Activated naive CD4-positive, alpha-beta T cell treated with anti-CD3 and anti-CD28 coated beads, Interleukin-2, amount 50 U/mL, for 24 hours (primary cell): Measurements from ENCODE around the gene NME9.

Experiments used
- H3K27ac Mint-ChIP-seq: one replicate; pipeline ENCODE4 v1.8.0; 2021; ENCODE audit warnings: mild to moderate bottlenecking, mixed read lengths
- H3K27me3 Mint-ChIP-seq: one replicate; pipeline ENCODE4 v1.8.0; 2021; ENCODE audit warnings: mixed read lengths
- H3K36me3 Mint-ChIP-seq: one replicate; pipeline ENCODE4 v1.8.0; 2021; ENCODE audit warnings: mixed read lengths
- H3K4me1 Mint-ChIP-seq: one replicate; pipeline ENCODE4 v1.8.0; 2021; ENCODE audit warnings: mixed read lengths
- H3K4me3 Mint-ChIP-seq: one replicate; pipeline ENCODE4 v1.8.0; 2021; ENCODE audit warnings: mild to moderate bottlenecking, mixed read lengths
- H3K9me3 Mint-ChIP-seq: one replicate; pipeline ENCODE4 v1.8.0; 2021; ENCODE audit warnings: mixed read lengths

Gene NME9

GRCh38 chr3:138351916-138352550, 22.4 kb upstream of the NME9 start:
- Mint-ChIP-seq H3K4me1 (peaks cover 8% of the 10 kb centered on the region), H3K36me3 (no peaks in the 10 kb centered on the region), H3K27me3 (peaks cover 9% of the 10 kb centered on the region), H3K27ac (no peak overlapping the region), H3K9me3 (no peaks in the 10 kb centered on the region), H3K4me3 (no peak overlapping the region)

DNA sequence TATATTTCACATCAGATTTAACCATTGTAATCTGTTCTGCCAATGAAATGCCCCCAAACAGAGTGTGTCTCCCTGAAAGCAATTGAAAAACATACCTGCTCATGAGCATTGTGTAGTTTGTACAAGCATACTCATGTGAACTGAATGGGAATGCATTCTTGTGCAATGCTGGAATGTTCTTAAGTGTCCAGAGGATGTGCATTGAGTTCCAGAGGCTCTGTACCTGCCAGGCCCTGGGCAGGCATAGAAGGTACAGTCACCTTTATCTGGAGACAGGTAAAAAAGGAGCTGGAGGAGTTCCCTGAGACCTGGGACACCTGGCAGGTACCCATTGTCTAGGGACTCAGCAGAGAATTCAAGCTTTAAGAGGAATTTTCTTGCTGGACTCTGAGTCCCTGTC, 21.5 kb upstream of the NME9 start:
- H3K27me3 Mint-ChIP-seq = peaks cover 13% of the 10 kb centered on the region
- no peaks in the 10 kb centered on the region for H3K36me3 Mint-ChIP-seq
- no peak overlapping the region for H3K27ac Mint-ChIP-seq
- no peak overlapping the region for H3K4me3 Mint-ChIP-seq
- H3K4me1 Mint-ChIP-seq = peaks cover 8% of the 10 kb centered on the region
- H3K9me3 Mint-ChIP-seq = no peaks in the 10 kb centered on the region

GRCh38 chr3:138349926-138350665, 20.4 kb upstream of the NME9 start:
- H3K4me1 Mint-ChIP-seq = peaks cover 8% of the 10 kb centered on the region
- H3K9me3 Mint-ChIP-seq = no peaks in the 10 kb centered on the region
- H3K27ac Mint-ChIP-seq = no peak overlapping the region
- H3K36me3 Mint-ChIP-seq = no peaks in the 10 kb centered on the region
- H3K27me3 Mint-ChIP-seq = peaks cover 13% of the 10 kb centered on the region
- no peak overlapping the region for H3K4me3 Mint-ChIP-seq

DNA sequence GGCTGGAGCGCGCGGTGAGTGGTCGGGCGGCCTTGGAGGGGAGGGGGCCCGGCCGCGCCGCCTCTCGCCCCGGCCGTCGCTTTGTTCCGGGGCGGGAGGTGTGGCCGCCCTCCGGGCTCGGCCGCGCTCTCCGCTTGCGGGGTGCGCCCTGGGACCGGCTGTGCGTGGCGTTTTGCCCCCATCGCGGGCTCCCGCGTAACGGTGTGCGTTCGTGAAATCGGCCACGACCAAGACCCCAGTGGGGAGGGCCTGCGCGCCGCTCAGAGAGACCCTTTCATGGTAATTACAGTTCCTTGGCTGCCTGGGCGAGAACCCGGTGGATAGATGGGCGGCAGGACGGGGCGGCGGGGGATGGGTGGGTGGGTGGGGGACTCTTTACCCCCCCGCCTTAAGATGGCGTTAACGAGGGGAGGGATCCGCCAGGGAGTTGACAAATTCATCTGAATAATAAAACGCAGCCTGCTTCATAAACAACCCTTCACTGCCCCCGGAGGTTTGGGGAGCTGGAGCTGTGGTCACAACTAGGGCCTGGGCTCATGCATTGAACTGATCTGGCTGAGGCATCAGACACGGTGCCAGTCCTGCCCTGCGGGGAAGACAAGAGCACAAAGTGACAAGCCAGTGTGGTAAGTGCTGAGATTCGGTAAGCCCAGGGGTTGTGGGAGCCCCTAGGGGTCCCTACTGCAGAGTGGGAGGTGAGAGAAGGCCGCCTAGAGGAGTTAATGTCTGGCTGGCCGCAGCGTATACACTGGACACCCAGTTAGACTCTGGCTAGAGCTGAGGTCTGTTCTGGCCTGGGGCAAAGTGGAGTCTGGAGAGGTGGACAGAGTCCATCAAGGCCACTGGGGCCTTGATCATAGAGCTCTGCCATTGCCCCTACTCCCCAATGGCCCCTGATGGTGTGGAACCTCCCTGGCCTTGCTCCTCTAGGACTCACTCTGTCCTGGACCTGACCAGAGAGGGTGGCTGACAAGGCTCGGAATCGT, 19.4 kb upstream of the NME9 start:
- Mint-ChIP-seq H3K9me3 (no peaks in the 10 kb centered on the region), H3K4me1 (peaks cover 8% of the 10 kb centered on the region), H3K27me3 (peaks cover 13% of the 10 kb centered on the region), H3K27ac (no peak overlapping the region), H3K36me3 (no peaks in the 10 kb centered on the region), H3K4me3 (peak overlapping the region; percentile 49)

DNA sequence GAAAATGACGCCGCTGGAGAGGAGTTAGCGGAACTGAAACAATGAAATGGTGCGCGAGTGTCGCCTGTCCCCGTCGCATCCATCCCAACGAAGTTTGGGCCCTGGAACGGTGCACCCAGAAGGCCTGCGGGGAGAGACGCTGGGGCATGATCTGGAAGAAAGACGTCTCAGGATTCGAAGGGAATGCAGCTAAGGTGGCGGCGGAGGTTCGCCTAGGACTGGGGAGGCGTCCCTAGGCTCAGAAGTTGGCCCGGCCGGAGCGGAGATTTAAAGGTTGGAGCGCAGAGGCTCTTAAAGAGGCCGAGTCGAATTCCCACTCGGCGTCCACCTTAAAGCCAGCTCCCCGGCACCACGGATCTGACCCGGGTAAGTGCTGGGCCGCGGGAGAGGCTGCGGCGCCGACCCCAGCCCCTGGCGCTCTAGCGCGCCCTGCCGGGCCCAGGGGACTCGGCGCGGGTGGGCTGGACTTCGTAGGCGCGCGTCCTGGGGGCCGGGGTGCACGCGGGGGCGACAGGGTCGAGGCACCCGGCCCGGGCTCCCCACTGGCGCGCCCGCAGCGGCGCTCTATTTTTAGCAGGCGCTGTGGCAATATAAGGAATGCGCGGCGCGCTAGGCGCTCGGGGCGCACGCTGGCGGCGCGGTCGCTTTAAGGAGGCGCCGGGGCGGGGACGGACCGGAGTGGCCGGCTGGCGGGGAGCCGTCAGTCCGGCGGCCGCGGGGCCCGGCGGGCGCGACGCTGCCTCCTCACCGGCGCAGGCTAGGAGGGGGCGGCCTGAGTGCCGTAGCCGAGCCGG, 18.5 kb upstream of the NME9 start, which contains the start of gene MRAS:
Gene MRAS, plus strand, starts transcription at position 620 of the 794 bp plus-strand sequence. CDS start 24,305 bp downstream, outside the sequence.
- H3K4me1 Mint-ChIP-seq = peaks cover 8% of the 10 kb centered on the region
- H3K27me3 Mint-ChIP-seq = peaks cover 13% of the 10 kb centered on the region
- H3K36me3 Mint-ChIP-seq = no peaks in the 10 kb centered on the region
- peak within 1 kb of the TSS; percentile 91 for H3K4me3 Mint-ChIP-seq
- no peaks in the 10 kb centered on the region for H3K9me3 Mint-ChIP-seq
- H3K27ac Mint-ChIP-seq = no peak within 1 kb of the TSS

GRCh38 chr3:138344754-138345153, 15.1 kb upstream of the NME9 start:
- Mint-ChIP-seq H3K9me3 (no peaks in the 10 kb centered on the region), H3K27me3 (peaks cover 13% of the 10 kb centered on the region), H3K4me1 (peaks cover 8% of the 10 kb centered on the region), H3K27ac (no peak overlapping the region), H3K36me3 (no peaks in the 10 kb centered on the region), H3K4me3 (no peak overlapping the region)

GRCh38 chr3:138340511-138340910, 10.9 kb upstream of the NME9 start:
- Mint-ChIP-seq H3K4me1 (no peaks in the 10 kb centered on the region), H3K27ac (no peak overlapping the region), H3K36me3 (no peaks in the 10 kb centered on the region), H3K27me3 (no peaks in the 10 kb centered on the region), H3K9me3 (no peaks in the 10 kb centered on the region), H3K4me3 (no peak overlapping the region)

GRCh38 chr3:138338811-138339210, 9.2 kb upstream of the NME9 start:
- H3K36me3 Mint-ChIP-seq = no peaks in the 10 kb centered on the region
- H3K27me3 Mint-ChIP-seq = no peaks in the 10 kb centered on the region
- no peaks in the 10 kb centered on the region for H3K4me1 Mint-ChIP-seq
- H3K27ac Mint-ChIP-seq = no peak overlapping the region
- no peaks in the 10 kb centered on the region for H3K9me3 Mint-ChIP-seq
- no peak overlapping the region for H3K4me3 Mint-ChIP-seq

- no peak overlapping the region for H3K27ac Mint-ChIP-seq
- H3K4me3 Mint-ChIP-seq = no peak overlapping the region
- H3K4me1 Mint-ChIP-seq = no peaks in the 10 kb centered on the region
- H3K36me3 Mint-ChIP-seq = no peaks in the 10 kb centered on the region
- no peaks in the 10 kb centered on the region for H3K27me3 Mint-ChIP-seq
- H3K9me3 Mint-ChIP-seq = no peaks in the 10 kb centered on the region
These were observed 8.6 kb upstream of the NME9 start for GRCh38 chr3:138338244-138338643.

- Mint-ChIP-seq H3K36me3 (no peaks in the 10 kb centered on the region), H3K4me1 (peaks cover 7% of the 10 kb centered on the region), H3K27me3 (no peaks in the 10 kb centered on the region), H3K27ac (no peak overlapping the region), H3K4me3 (no peak overlapping the region), H3K9me3 (no peaks in the 10 kb centered on the region)
These were observed 6.9 kb upstream of the NME9 start for GRCh38 chr3:138336454-138336999.

GRCh38 chr3:138334608-138335007, 5.0 kb upstream of the NME9 start:
- Mint-ChIP-seq H3K9me3 (no peaks in the 10 kb centered on the region), H3K4me3 (no peak overlapping the region), H3K27me3 (no peaks in the 10 kb centered on the region), H3K27ac (no peak overlapping the region), H3K36me3 (no peaks in the 10 kb centered on the region), H3K4me1 (peaks cover 18% of the 10 kb centered on the region)

DNA sequence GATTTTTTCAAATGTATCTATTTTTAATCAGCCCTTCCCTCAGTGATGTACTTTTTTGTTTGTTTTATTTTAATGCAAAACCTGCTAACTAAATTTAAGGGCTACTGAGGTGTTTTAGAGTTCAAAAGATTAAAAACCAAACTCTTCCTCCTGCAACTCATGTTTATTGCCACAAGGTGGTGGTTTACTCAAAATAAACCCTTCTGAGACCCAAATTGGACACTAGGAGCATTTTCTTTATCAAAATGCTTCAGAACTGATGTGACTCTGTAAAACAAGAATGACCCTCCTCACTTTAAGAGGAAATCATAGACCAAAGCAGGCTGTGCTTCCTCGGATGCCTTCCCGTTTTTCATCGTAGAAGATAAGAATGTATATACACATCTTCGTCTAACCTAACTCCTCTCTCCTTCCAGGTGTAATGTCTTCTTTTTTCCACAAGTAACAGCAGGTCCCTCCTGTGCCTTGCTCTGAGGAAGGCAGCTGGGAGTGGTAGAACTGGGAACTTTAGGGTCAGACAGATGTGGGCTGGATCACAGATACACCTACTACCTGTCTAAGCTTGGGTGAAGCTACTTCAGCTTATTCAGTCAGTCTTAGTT, 2.9 kb upstream of the NME9 start:
- Mint-ChIP-seq H3K27ac (no peak overlapping the region), H3K4me3 (no peak overlapping the region), H3K27me3 (no peaks in the 10 kb centered on the region), H3K9me3 (no peaks in the 10 kb centered on the region), H3K4me1 (peaks cover 32% of the 10 kb centered on the region), H3K36me3 (no peaks in the 10 kb centered on the region)

- Mint-ChIP-seq H3K4me1 (peaks cover 33% of the 10 kb centered on the region), H3K27ac (peak overlapping the region; percentile 17), H3K4me3 (no peak overlapping the region), H3K36me3 (no peaks in the 10 kb centered on the region), H3K27me3 (no peaks in the 10 kb centered on the region), H3K9me3 (no peaks in the 10 kb centered on the region)
These were observed 1.7 kb upstream of the NME9 start for GRCh38 chr3:138331143-138331894.

DNA sequence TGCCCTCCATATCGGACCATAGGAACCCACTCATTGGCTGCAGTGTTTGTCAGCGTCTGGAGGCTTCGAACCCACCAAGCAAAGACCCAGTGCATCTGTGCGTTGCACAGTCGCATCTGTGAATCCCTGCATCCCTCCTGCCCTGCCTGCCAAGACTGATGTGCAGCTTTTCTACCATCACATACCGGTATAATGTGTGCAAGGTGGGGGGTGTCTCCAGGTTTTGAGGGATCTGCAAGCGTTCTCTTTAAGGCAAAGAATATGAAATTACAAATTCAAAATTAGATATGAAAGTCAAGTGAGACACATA, 288 bp upstream of the NME9 start:
- H3K4me3 Mint-ChIP-seq = peak overlapping the region; percentile 88
- H3K27ac Mint-ChIP-seq = peak overlapping the region; percentile 63
- H3K4me1 Mint-ChIP-seq = peaks cover 35% of the 10 kb centered on the region
- H3K9me3 Mint-ChIP-seq = no peaks in the 10 kb centered on the region
- H3K36me3 Mint-ChIP-seq = no peaks in the 10 kb centered on the region
- no peaks in the 10 kb centered on the region for H3K27me3 Mint-ChIP-seq
